ENCODE measurements around the gene PGM2. TPM values are rescaled to one million over a fixed set of nuclear protein-coding genes. Genes with fewer than 3 reads are reported as not detected.

Gene PGM2
- total RNA-seq, 1 donor from 2014 or later: 7.1 TPM

GRCh38 chr4:37839426-37839825 lies 12.9 kb downstream of the PGM2 start:
- DNase-seq (ENCODE audit: low spot score in 2 of 2): no peak
- H3K27ac ChIP-seq: no peak overlapping the region
- intact Hi-C loops (cut with DNase I): no loop called here

GRCh38 chr4:37844204-37844603 lies 17.7 kb downstream of the PGM2 start:
- intact Hi-C loops (cut with DNase I): no loop called here

More at GRCh38 chr4:37839426-37839825, 12.9 kb downstream of the PGM2 start:
- TF ChIP-seq CTCF (IDR thresholded peaks at IDR 0.05): no peak
- no peaks in the 10 kb centered on the region for H3K4me1 ChIP-seq
- no peaks in the 10 kb centered on the region for H3K9me3 ChIP-seq
- no peaks in the 10 kb centered on the region for H3K27me3 ChIP-seq
- no peak overlapping the region for H3K4me3 ChIP-seq
- H3K36me3 ChIP-seq: peaks cover 32 to 49% of the 10 kb centered on the region in 2 donors

GRCh38 chr4:37845201-37845600 lies 18.7 kb downstream of the PGM2 start:
- Histone ChIP-seq H3K9me3 (no peaks in the 10 kb centered on the region), H3K4me1 (no peaks in the 10 kb centered on the region), H3K27ac (no peak overlapping the region), H3K36me3 (peaks cover 53 to 61% of the 10 kb centered on the region in 2 donors), H3K27me3 (no peaks in the 10 kb centered on the region), H3K4me3 (no peak overlapping the region)
- intact Hi-C loops (cut with DNase I): no loop called here
- TF ChIP-seq CTCF (IDR thresholded peaks at IDR 0.05): no peak
- DNase-seq (ENCODE audit: low spot score in 2 of 2): no peak

More at GRCh38 chr4:37844204-37844603, 17.7 kb downstream of the PGM2 start:
- Histone ChIP-seq H3K36me3 (peaks cover 57 to 62% of the 10 kb centered on the region in 2 donors), H3K4me3 (no peak overlapping the region), H3K9me3 (no peaks in the 10 kb centered on the region), H3K27ac (no peak overlapping the region), H3K27me3 (no peaks in the 10 kb centered on the region), H3K4me1 (no peaks in the 10 kb centered on the region)
- TF ChIP-seq CTCF (IDR thresholded peaks at IDR 0.05): no peak
- DNase-seq (ENCODE audit: low spot score in 2 of 2): no peak

GRCh38 chr4:37847311-37847884 lies 20.9 kb downstream of the PGM2 start:
- peaks cover 43 to 48% of the 10 kb centered on the region in 2 donors for H3K36me3 ChIP-seq

GRCh38 chr4:37852376-37852775 lies 25.9 kb downstream of the PGM2 start:
- H3K36me3 ChIP-seq: peaks cover 24 to 25% of the 10 kb centered on the region in 2 donors
- H3K4me1 ChIP-seq: no peaks in the 10 kb centered on the region

More at GRCh38 chr4:37847311-37847884, 20.9 kb downstream of the PGM2 start:
- Histone ChIP-seq H3K4me3 (no peak overlapping the region), H3K27me3 (no peaks in the 10 kb centered on the region), H3K9me3 (no peaks in the 10 kb centered on the region), H3K27ac (no peak overlapping the region), H3K4me1 (no peaks in the 10 kb centered on the region)
- no peak for DNase-seq (ENCODE audit: low spot score in 2 of 2)
- intact Hi-C loops (cut with DNase I): no loop called here
- TF ChIP-seq CTCF (IDR thresholded peaks at IDR 0.05): no peak

More at GRCh38 chr4:37852376-37852775, 25.9 kb downstream of the PGM2 start:
- Histone ChIP-seq H3K27me3 (no peaks in the 10 kb centered on the region), H3K4me3 (no peak overlapping the region), H3K27ac (no peak overlapping the region), H3K9me3 (no peaks in the 10 kb centered on the region)
- no peak for DNase-seq (ENCODE audit: low spot score in 2 of 2)
- TF ChIP-seq CTCF (IDR thresholded peaks at IDR 0.05): no peak
- intact Hi-C loops (cut with DNase I): no loop called here
